SK-N-SH (cell line): Measurements from ENCODE around the gene MPC1.

Experiments used
- CTCF ChIP-seq: fragments of 200-600 bp; sonication (generic); IDR thresholded peaks from 2 replicates; pipeline ENCODE4 v1.6.1; 2017; ENCODE audit warnings: antibody characterized with exemption, mild to moderate bottlenecking, moderate library complexity
- EP300 ChIP-seq, 2 experiments: IDR thresholded peaks; 2 replicates each; pipeline versions ENCODE4 v1.4.0 to v1.6.1; 2012; ENCODE audit warnings: borderline replicate concordance in 1 of 2, low read depth in 1 of 2, low read length in 1 of 2
- FOXJ3 ChIP-seq: sonication (generic); formaldehyde crosslinking; IDR thresholded peaks from 2 replicates; pipeline ENCODE4 v1.5.1; 2020; ENCODE audit warnings: mild to moderate bottlenecking, missing genetic modification reagents
- FOXM1 ChIP-seq: IDR thresholded peaks from 2 replicates; pipeline ENCODE4 v1.4.0; 2012; ENCODE audit warnings: low read depth, mild to moderate bottlenecking
- PBX3 ChIP-seq: IDR thresholded peaks from 2 replicates; pipeline ENCODE4; 2012
- POLR2AphosphoS5 ChIP-seq: IDR thresholded peaks from 2 replicates; pipeline ENCODE4 v1.6.1; 2012; ENCODE audit warnings: low read depth, low read length
- RAD21 ChIP-seq: IDR thresholded peaks from 2 replicates; pipeline ENCODE4 v1.6.1; 2012; ENCODE audit warnings: mild to moderate bottlenecking, low read length
- RFX5 ChIP-seq: IDR thresholded peaks from 2 replicates; pipeline ENCODE4 v1.6.1; 2012; ENCODE audit warnings: mild to moderate bottlenecking, improper control_type of control experiment, low read length
- USF1 ChIP-seq: IDR thresholded peaks from 2 replicates; pipeline ENCODE4 v1.4.0; 2012; ENCODE audit warnings: low read depth, borderline replicate concordance

- TF ChIP-seq EP300 (IDR thresholded peaks at IDR 0.05; ENCODE audit: borderline replicate concordance in 1 of 2, low read depth in 1 of 2, low read length in 1 of 2) (no peak), PBX3 (no peak), CTCF (no peak), FOXJ3 (CRISPR knock-in tag) (no peak), POLR2AphosphoS5 (no peak), FOXM1 (no peak), USF1 (no peak), RFX5 (no peak), RAD21 (no peak)
Measured at GRCh38 chr6:166413491-166413951, 30.8 kb upstream of the MPC1 start.
